ENCODE results near the gene NAA80.
A peak's percentile ranks its signal among the peaks of the same experiment; 100 is the strongest.
"Not testable (repeated sequence)": the region's sequence is repeated elsewhere in the genome, so short reads cannot be mapped to it uniquely, and the experiment has no call there.

The NAA80 gene

DNA sequence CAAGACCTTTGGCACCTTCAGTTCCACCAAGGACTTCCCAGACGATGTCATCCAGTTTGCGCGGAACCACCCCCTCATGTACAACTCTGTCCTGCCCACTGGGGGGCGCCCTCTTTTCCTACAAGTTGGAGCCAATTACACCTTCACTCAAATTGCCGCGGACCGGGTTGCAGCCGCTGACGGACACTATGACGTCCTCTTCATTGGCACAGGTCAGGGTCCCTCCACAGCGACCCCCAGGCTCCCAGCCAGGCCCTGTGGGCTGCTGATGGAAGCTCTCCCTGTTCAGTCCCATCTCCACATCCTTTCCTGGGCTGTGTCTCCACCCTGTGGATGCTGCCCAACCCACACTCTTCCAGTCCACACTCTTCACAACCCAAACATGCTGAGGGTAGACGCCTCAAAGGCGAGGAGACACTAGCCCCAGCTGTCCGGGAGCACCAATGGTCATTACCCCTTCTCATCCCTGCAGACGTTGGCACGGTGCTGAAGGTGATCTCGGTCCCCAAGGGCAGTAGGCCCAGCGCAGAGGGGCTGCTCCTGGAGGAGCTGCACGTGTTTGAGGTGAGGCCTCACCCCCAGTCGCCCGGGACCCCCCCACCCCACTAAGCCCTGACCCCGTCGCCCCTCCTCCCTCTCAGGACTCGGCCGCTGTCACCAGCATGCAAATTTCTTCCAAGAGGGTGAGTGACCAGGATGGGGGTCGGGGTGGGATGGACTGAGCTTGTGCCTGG lies 24.7 kb downstream of the NAA80 start:
- TF ChIP-seq CTCF (IDR thresholded peaks at IDR 0.05; ENCODE audit: extremely low read depth, missing control alignments) = peak; percentile 46
- peak; percentile 84 for DNase-seq (ENCODE audit: low spot score)

DNA sequence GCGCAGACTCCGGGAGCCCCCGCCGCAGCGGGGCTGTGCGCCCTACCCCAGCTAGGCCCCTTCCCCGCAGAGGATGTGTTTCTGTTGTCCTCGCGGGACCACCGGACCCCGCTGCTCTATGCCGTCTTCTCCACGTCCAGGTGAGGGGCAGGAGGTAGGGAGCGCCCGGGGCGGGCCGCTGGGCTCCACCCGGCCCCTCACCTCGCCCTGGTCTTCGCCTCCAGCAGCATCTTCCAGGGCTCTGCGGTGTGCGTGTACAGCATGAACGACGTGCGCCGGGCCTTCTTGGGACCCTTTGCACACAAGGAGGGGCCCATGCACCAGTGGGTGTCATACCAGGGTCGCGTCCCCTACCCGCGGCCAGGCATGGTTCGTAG lies 25.5 kb downstream of the NAA80 start:
- no peak for TF ChIP-seq CTCF (IDR thresholded peaks at IDR 0.05; ENCODE audit: extremely low read depth, missing control alignments)
- DNase-seq (ENCODE audit: low spot score) = no peak

- TF ChIP-seq CTCF (IDR thresholded peaks at IDR 0.05; ENCODE audit: extremely low read depth, missing control alignments) = peak; percentile 94
- DNase-seq (ENCODE audit: low spot score) = peak; percentile 99
These were observed 26.1 kb downstream of the NAA80 start for GRCh38 chr3:50272911-50273688.

GRCh38 chr3:50272538-50272910 lies 26.7 kb downstream of the NAA80 start:
- not testable (repeated sequence) for DNase-seq (ENCODE audit: low spot score)

GRCh38 chr3:50271314-50271936 lies 27.8 kb downstream of the NAA80 start:
- no peak for TF ChIP-seq CTCF (IDR thresholded peaks at IDR 0.05; ENCODE audit: extremely low read depth, missing control alignments)
- DNase-seq (ENCODE audit: low spot score) = peak; percentile 22

GRCh38 chr3:50270422-50271224 lies 28.6 kb downstream of the NAA80 start:
- DNase-seq (ENCODE audit: low spot score) = no peak
- TF ChIP-seq CTCF (IDR thresholded peaks at IDR 0.05; ENCODE audit: extremely low read depth, missing control alignments) = no peak

GRCh38 chr3:50269977-50270413 lies 29.2 kb downstream of the NAA80 start:
- no peak for TF ChIP-seq CTCF (IDR thresholded peaks at IDR 0.05; ENCODE audit: extremely low read depth, missing control alignments)
- DNase-seq (ENCODE audit: low spot score) = no peak
